CD8-positive, alpha-beta memory T cell (primary cell): ENCODE data around the gene ZNF467. TPM values are rescaled to one million over a fixed set of nuclear protein-coding genes. Genes with fewer than 3 reads are reported as not detected.
A peak's percentile ranks its signal among the peaks of the same experiment; 100 is the strongest.

Source experiments
- CTCF ChIA-PET: fragments of 350-600 bp; sonication (Branson Sonifier 250); formaldehyde crosslinking; loops from one replicate; lab custom pipeline; 2021; ENCODE audit warnings: antibody characterized with exemption; lab: Charles Lee
- POLR2A ChIA-PET: fragments of 350-600 bp; sonication (Branson Sonifier 250); formaldehyde crosslinking; loops from one replicate; lab custom pipeline; 2021; ENCODE audit warnings: antibody characterized with exemption; lab: Charles Lee
- DNase-seq, 5 donors: peaks; one replicate each; pipeline versions ENCODE4 v3.0.0 to v3.0.0-alpha.2; 2020 to 2022; ENCODE audit warnings: mixed read lengths in 1 of 5
- H3K27ac ChIP-seq: one replicate; pipeline ENCODE4 v1.7.0; 2013; ENCODE audit warnings: low read depth, mild to moderate bottlenecking, low read length, moderate library complexity
- H3K27me3 ChIP-seq: 2 replicates; pipeline ENCODE4 v1.7.0; 2013; ENCODE audit warnings: low read length, mild to moderate bottlenecking; ENCODE audit not compliant: insufficient read depth, poor library complexity, severe bottlenecking
- H3K36me3 ChIP-seq: 2 replicates; pipeline ENCODE4 v1.7.0; 2013; ENCODE audit warnings: mild to moderate bottlenecking, low read length, moderate library complexity; ENCODE audit not compliant: insufficient read depth
- H3K4me1 ChIP-seq: 2 replicates; pipeline ENCODE4 v1.7.0; 2013; ENCODE audit warnings: mild to moderate bottlenecking, low read length, moderate library complexity; ENCODE audit not compliant: insufficient read depth
- H3K4me3 ChIP-seq: 2 replicates; pipeline ENCODE4 v1.7.0; 2013; ENCODE audit warnings: mild to moderate bottlenecking, low read length
- H3K9me3 ChIP-seq: 2 replicates; pipeline ENCODE4 v1.7.0; 2013; ENCODE audit warnings: mild to moderate bottlenecking, low read length
- H3K27ac Mint-ChIP-seq, 8 donors: one replicate each; pipeline ENCODE4 v1.8.0; 2020 to 2021; ENCODE audit warnings: mixed read lengths in 8 of 8, mild to moderate bottlenecking in 6 of 8, inconsistent platforms in 3 of 8, moderate library complexity in 3 of 8
- H3K27me3 Mint-ChIP-seq, 2 donors: one replicate each; pipeline ENCODE4 v1.8.0; 2020 to 2021; ENCODE audit warnings: mixed read lengths in 2 of 2, mild to moderate bottlenecking in 1 of 2, moderate library complexity in 1 of 2
- H3K36me3 Mint-ChIP-seq, 3 donors: one replicate each; pipeline ENCODE4 v1.8.0; 2020 to 2021; ENCODE audit warnings: mixed read lengths in 3 of 3, inconsistent platforms in 1 of 3, mild to moderate bottlenecking in 1 of 3
- H3K4me1 Mint-ChIP-seq, 3 donors: one replicate each; pipeline ENCODE4 v1.8.0; 2020 to 2021; ENCODE audit warnings: mixed read lengths in 3 of 3, inconsistent platforms in 1 of 3, mild to moderate bottlenecking in 1 of 3
- H3K4me3 Mint-ChIP-seq, 7 donors: one replicate each; pipeline ENCODE4 v1.8.0; 2020 to 2021; ENCODE audit warnings: mixed read lengths in 7 of 7, mild to moderate bottlenecking in 6 of 7, moderate library complexity in 4 of 7, inconsistent platforms in 2 of 7
- H3K9me3 Mint-ChIP-seq, 5 donors: one replicate each; pipeline ENCODE4 v1.8.0; 2020 to 2022; ENCODE audit warnings: mixed read lengths in 5 of 5, mild to moderate bottlenecking in 3 of 5, moderate library complexity in 2 of 5, inconsistent platforms in 1 of 5
- polyA plus RNA-seq: library from polyadenylated mRNA; unstranded; fragments of 300-500 nt; fragmentation: Illumina TruSeq; gene quantifications from one replicate; pipeline ENCODE4 v1.2.3, GENCODE V29; 2021
- total RNA-seq, 2 experiments: library from RNA; stranded (reverse); gene quantifications; one replicate each; pipeline ENCODE4 v1.2.3, GENCODE V29; 2021

Gene ZNF467
- total and polyA plus RNA-seq, 3 experiments from 2014 or later: 0.24 to 1.3 TPM; not detected in 1

- no peaks in the 10 kb centered on the region for H3K4me1 ChIP-seq
- no peak for DNase-seq
- H3K9me3 ChIP-seq: no peaks in the 10 kb centered on the region
- no peak overlapping the region for H3K27ac Mint-ChIP-seq
- no peak overlapping the region for H3K4me3 Mint-ChIP-seq
- H3K4me1 Mint-ChIP-seq: no peaks in the 10 kb centered on the region
- POLR2A ChIA-PET: no interaction called here
- no peaks in the 10 kb centered on the region for H3K36me3 ChIP-seq
- H3K27ac ChIP-seq: no peak overlapping the region
- CTCF ChIA-PET: no interaction called here
- no peaks in the 10 kb centered on the region for H3K9me3 Mint-ChIP-seq
- no peaks in the 10 kb centered on the region for H3K27me3 ChIP-seq
- no peaks in the 10 kb centered on the region for H3K27me3 Mint-ChIP-seq
- no peaks in the 10 kb centered on the region for H3K36me3 Mint-ChIP-seq
- no peak overlapping the region for H3K4me3 ChIP-seq
Measured at GRCh38 chr7:149818536-149818840, 45.1 kb upstream of the ZNF467 start.

- ChIA-PET CTCF (interaction anchor here (1.1 kb wide), 1 partner anchor 18 kb away, joined by 3 read pairs; no protein-coding TSS in a partner anchor), POLR2A (no interaction called here)
- Mint-ChIP-seq H3K27ac (no peak overlapping the region), H3K36me3 (no peaks in the 10 kb centered on the region), H3K9me3 (no peaks in the 10 kb centered on the region), H3K27me3 (no peaks in the 10 kb centered on the region), H3K4me1 (no peaks in the 10 kb centered on the region), H3K4me3 (no peak overlapping the region)
- Histone ChIP-seq H3K27ac (no peak overlapping the region), H3K9me3 (no peaks in the 10 kb centered on the region), H3K36me3 (no peaks in the 10 kb centered on the region), H3K4me1 (no peaks in the 10 kb centered on the region), H3K4me3 (no peak overlapping the region), H3K27me3 (no peaks in the 10 kb centered on the region)
- no peak for DNase-seq
Measured at GRCh38 chr7:149817836-149818535, 44.6 kb upstream of the ZNF467 start.

- no peaks in the 10 kb centered on the region for H3K4me1 ChIP-seq
- no peak for DNase-seq
- H3K27ac Mint-ChIP-seq: no peak overlapping the region
- H3K9me3 Mint-ChIP-seq: no peaks in the 10 kb centered on the region
- no peaks in the 10 kb centered on the region for H3K36me3 Mint-ChIP-seq
- no peaks in the 10 kb centered on the region for H3K36me3 ChIP-seq
- no peaks in the 10 kb centered on the region for H3K9me3 ChIP-seq
- CTCF ChIA-PET: interaction anchor here (1.1 kb wide), 1 partner anchor 18 kb away, joined by 3 read pairs; no protein-coding TSS in a partner anchor
- H3K4me3 Mint-ChIP-seq: no peak overlapping the region
- POLR2A ChIA-PET: no interaction called here
- no peaks in the 10 kb centered on the region for H3K27me3 Mint-ChIP-seq
- no peaks in the 10 kb centered on the region for H3K4me1 Mint-ChIP-seq
- no peak overlapping the region for H3K27ac ChIP-seq
- H3K27me3 ChIP-seq: no peaks in the 10 kb centered on the region
- H3K4me3 ChIP-seq: no peak overlapping the region
Measured at GRCh38 chr7:149817301-149817771, 43.9 kb upstream of the ZNF467 start.

- POLR2A ChIA-PET: no interaction called here
- H3K4me1 ChIP-seq: no peaks in the 10 kb centered on the region
- no peak overlapping the region for H3K27ac Mint-ChIP-seq
Measured at GRCh38 chr7:149816794-149817193, 43.4 kb upstream of the ZNF467 start.

GRCh38 chr7:149816267-149816751 lies 42.9 kb upstream of the ZNF467 start:
- Mint-ChIP-seq H3K4me3 (no peak overlapping the region), H3K27me3 (no peaks in the 10 kb centered on the region), H3K4me1 (no peaks in the 10 kb centered on the region), H3K9me3 (no peaks in the 10 kb centered on the region), H3K27ac (no peak overlapping the region), H3K36me3 (no peaks in the 10 kb centered on the region)
- no peak overlapping the region for H3K4me3 ChIP-seq
- H3K9me3 ChIP-seq: no peaks in the 10 kb centered on the region
- no peaks in the 10 kb centered on the region for H3K4me1 ChIP-seq
- CTCF ChIA-PET: no interaction called here
- DNase-seq: no peak
- H3K36me3 ChIP-seq: no peaks in the 10 kb centered on the region
- no peak overlapping the region for H3K27ac ChIP-seq
- POLR2A ChIA-PET: no interaction called here
- no peaks in the 10 kb centered on the region for H3K27me3 ChIP-seq

More at GRCh38 chr7:149816794-149817193, 43.4 kb upstream of the ZNF467 start:
- Histone ChIP-seq H3K9me3 (no peaks in the 10 kb centered on the region), H3K27ac (no peak overlapping the region), H3K4me3 (no peak overlapping the region), H3K27me3 (no peaks in the 10 kb centered on the region), H3K36me3 (no peaks in the 10 kb centered on the region)
- Mint-ChIP-seq H3K4me1 (no peaks in the 10 kb centered on the region), H3K27me3 (no peaks in the 10 kb centered on the region), H3K4me3 (no peak overlapping the region), H3K9me3 (no peaks in the 10 kb centered on the region), H3K36me3 (no peaks in the 10 kb centered on the region)
- CTCF ChIA-PET: interaction anchor here (1.1 kb wide), 1 partner anchor 17 kb away, joined by 3 read pairs; no protein-coding TSS in a partner anchor
- DNase-seq: no peak

- Histone ChIP-seq H3K4me3 (no peak overlapping the region), H3K27ac (no peak overlapping the region), H3K4me1 (no peaks in the 10 kb centered on the region), H3K27me3 (no peaks in the 10 kb centered on the region), H3K36me3 (no peaks in the 10 kb centered on the region), H3K9me3 (no peaks in the 10 kb centered on the region)
- ChIA-PET POLR2A (no interaction called here), CTCF (no interaction called here)
- Mint-ChIP-seq H3K4me1 (no peaks in the 10 kb centered on the region), H3K4me3 (no peak overlapping the region), H3K36me3 (no peaks in the 10 kb centered on the region), H3K27me3 (no peaks in the 10 kb centered on the region), H3K27ac (no peak overlapping the region), H3K9me3 (no peaks in the 10 kb centered on the region)
- no peak for DNase-seq
Measured at GRCh38 chr7:149815661-149816266, 42.4 kb upstream of the ZNF467 start.

- DNase-seq: no peak
- H3K27ac ChIP-seq: no peak overlapping the region
- H3K4me3 ChIP-seq: no peak overlapping the region
- no peaks in the 10 kb centered on the region for H3K27me3 ChIP-seq
- H3K4me1 ChIP-seq: no peaks in the 10 kb centered on the region
- H3K4me1 Mint-ChIP-seq: no peaks in the 10 kb centered on the region
- H3K9me3 Mint-ChIP-seq: no peaks in the 10 kb centered on the region
- H3K36me3 ChIP-seq: no peaks in the 10 kb centered on the region
- peak overlapping the region in 1 of 8 donors; percentile 46 for H3K27ac Mint-ChIP-seq
- H3K9me3 ChIP-seq: no peaks in the 10 kb centered on the region
- ChIA-PET CTCF (no interaction called here), POLR2A (no interaction called here)
- H3K27me3 Mint-ChIP-seq: no peaks in the 10 kb centered on the region
- H3K4me3 Mint-ChIP-seq: no peak overlapping the region
- no peaks in the 10 kb centered on the region for H3K36me3 Mint-ChIP-seq
Measured at GRCh38 chr7:149815121-149815520, 41.7 kb upstream of the ZNF467 start.

GRCh38 chr7:149814494-149814893 lies 41.1 kb upstream of the ZNF467 start:
- Mint-ChIP-seq H3K9me3 (no peaks in the 10 kb centered on the region), H3K27ac (no peak overlapping the region), H3K4me1 (no peaks in the 10 kb centered on the region), H3K36me3 (no peaks in the 10 kb centered on the region), H3K4me3 (no peak overlapping the region), H3K27me3 (no peaks in the 10 kb centered on the region)
- Histone ChIP-seq H3K4me3 (no peak overlapping the region), H3K9me3 (no peaks in the 10 kb centered on the region), H3K27me3 (no peaks in the 10 kb centered on the region), H3K36me3 (no peaks in the 10 kb centered on the region), H3K27ac (no peak overlapping the region), H3K4me1 (no peaks in the 10 kb centered on the region)
- POLR2A ChIA-PET: no interaction called here
- DNase-seq: no peak
- CTCF ChIA-PET: no interaction called here
